Measurements from ENCODE around the gene EGFLAM.

DNA sequence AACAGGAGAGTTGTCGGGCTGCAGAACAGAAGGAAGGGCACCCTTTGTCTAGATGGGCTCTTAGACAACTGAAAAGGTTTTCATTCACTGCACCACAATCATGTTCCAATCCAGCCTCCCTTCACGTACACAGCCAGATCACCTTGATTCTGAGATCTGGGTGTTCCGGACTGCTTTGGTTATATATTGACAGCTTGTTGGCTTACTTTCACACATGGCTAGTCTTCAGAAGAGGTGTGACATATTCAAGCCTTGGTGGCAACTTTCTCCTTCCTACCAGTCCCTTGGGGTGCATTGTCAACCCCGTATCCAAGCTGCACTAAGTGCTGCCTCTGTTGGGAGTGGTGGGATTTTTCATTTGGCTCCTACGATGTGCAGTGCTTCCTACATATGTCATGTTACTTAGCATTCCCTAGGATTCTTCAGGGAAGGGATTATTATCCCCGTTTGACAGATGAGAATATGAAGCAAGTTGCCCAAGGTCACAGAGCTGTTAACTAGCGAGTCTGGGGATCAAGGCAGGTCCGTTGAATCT, 197.5 kb downstream of the EGFLAM start:
- TF ChIP-seq CTCF (conservative IDR thresholded peaks at IDR 0.05; ENCODE audit: low read depth in 2 of 2) (no peak), EZH2 (IDR thresholded peaks at IDR 0.05; ENCODE audit: low read depth, unreplicated experiment) (no peak), JUNB (IDR thresholded peaks at IDR 0.05; ENCODE audit: unreplicated experiment) (no peak), POLR2AphosphoS5 (IDR thresholded peaks at IDR 0.05; ENCODE audit: low read depth) (no peak), CREB1 (CRISPR knock-in tag; IDR thresholded peaks at IDR 0.05; ENCODE audit: low read depth) (no peak)
- TF ChIP-seq, protein P1, sequence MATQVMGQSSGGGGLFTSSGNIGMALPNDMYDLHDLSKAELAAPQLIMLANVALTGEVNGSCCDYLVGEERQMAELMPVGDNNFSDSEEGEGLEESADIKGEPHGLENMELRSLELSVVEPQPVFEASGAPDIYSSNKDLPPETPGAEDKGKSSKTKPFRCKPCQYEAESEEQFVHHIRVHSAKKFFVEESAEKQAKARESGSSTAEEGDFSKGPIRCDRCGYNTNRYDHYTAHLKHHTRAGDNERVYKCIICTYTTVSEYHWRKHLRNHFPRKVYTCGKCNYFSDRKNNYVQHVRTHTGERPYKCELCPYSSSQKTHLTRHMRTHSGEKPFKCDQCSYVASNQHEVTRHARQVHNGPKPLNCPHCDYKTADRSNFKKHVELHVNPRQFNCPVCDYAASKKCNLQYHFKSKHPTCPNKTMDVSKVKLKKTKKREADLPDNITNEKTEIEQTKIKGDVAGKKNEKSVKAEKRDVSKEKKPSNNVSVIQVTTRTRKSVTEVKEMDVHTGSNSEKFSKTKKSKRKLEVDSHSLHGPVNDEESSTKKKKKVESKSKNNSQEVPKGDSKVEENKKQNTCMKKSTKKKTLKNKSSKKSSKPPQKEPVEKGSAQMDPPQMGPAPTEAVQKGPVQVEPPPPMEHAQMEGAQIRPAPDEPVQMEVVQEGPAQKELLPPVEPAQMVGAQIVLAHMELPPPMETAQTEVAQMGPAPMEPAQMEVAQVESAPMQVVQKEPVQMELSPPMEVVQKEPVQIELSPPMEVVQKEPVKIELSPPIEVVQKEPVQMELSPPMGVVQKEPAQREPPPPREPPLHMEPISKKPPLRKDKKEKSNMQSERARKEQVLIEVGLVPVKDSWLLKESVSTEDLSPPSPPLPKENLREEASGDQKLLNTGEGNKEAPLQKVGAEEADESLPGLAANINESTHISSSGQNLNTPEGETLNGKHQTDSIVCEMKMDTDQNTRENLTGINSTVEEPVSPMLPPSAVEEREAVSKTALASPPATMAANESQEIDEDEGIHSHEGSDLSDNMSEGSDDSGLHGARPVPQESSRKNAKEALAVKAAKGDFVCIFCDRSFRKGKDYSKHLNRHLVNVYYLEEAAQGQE (IDR thresholded peaks at IDR 0.05; ENCODE audit: unreplicated experiment) = no peak

Data from GM23338 (cell line).